Fibroblast of gingiva (primary cell): ENCODE data around the gene SAMHD1.
"Not testable (repeated sequence)": the region's sequence is repeated elsewhere in the genome, so short reads cannot be mapped to it uniquely, and the experiment has no call there.

Experiments used
- DNase-seq: peaks from one replicate; pipeline ENCODE4 v3.0.0-alpha.2; 2011; ENCODE audit warnings: low read depth

SAMHD1 gene

DNA sequence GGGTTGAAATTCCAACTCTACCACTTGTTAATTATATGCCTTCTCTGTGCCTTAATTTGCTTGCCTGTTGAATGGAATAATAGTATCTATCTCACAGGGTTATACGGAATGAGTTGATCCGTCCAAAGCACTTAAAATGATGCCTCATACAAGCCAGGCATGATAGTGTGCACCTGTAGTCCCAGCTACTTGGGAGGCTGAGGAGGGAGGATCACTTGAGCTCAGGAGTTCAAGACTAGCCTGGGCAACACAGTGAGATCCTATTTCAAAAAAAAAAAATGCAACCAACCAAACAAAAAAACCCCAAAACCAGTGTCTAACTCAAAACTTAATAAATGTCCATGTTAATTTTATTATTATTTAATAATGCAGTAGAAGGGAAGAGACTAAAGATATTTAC is 35.3 kb downstream of the SAMHD1 start:
- DNase-seq: no peak

DNA sequence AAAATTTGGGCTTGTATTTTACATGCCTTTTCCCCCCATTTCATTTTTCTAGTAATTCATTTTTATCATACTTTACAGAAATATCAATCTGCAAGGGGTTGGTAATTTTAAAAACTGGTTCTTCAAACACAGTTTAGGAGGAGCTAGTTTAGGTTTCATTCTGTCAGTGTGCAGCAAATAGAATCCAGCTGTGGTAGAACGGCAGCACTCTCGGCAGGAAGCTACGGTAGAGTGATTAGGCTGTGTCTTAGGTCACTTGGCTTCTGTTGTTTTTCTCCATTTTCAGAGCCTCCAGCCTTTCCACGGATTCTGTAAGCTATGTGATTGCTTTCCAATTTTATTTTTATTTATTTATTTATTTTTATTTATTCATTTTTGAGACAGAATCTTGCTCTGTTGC is 42.9 kb downstream of the SAMHD1 start:
- DNase-seq: peak; percentile 42

DNA sequence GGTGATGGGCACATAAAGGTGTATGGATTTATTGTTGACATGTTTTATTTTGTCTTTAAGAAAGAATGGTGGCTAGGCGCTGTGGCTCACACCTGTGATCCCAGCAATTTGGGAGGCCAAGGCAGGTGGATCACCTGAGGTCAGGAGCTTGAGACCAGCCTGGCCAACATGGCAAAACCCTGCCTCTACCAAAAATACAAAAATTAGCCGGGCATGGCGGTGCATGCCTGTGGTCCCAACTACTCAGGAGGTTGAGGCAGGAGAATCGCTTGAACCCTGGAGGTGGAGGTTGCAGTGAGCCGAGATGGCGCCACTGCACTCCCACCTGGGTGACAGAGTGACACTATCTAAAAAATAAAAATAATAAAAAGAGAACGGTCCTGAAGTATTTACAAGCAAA is 45.4 kb downstream of the SAMHD1 start:
- not testable (repeated sequence) for DNase-seq

DNA sequence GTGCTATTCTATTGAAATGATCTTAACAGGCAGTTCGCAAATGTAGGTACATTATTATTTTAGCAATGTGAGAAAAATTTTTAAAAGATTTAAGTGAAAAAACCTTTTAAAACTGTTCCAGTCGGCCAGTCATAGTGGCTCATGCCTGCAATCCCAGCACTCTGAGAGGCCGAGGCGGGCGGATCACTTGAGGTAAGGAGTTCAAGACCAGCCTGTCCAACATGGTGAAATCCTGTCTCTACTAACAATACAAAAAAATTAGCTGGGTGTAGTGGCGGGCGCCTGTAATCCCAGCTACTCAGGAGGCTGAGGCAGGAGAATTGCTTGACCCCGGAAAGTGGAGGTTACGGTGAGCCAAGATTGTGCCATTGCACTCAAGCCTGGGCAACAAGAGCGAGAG is 45.9 kb downstream of the SAMHD1 start:
- DNase-seq: not testable (repeated sequence)

DNA sequence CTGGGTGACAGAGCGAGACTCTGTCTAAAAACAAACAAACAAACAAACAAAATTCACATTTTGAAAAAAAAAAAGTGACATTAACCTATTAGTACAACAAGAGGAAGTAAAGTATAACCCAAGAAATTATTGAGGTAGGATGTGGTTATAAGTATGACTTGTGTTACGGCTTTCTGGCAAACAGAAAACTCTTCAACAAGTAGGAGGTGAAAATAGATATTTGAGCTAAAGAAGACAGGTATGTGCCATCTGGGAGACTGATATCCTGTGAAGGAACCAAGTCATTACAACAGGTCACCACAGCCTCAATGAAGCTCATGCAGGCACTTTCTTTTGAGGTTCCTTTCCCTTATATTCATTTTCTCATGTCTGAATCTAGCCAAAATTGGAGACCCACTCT is 46.8 kb downstream of the SAMHD1 start:
- DNase-seq: no peak

DNA sequence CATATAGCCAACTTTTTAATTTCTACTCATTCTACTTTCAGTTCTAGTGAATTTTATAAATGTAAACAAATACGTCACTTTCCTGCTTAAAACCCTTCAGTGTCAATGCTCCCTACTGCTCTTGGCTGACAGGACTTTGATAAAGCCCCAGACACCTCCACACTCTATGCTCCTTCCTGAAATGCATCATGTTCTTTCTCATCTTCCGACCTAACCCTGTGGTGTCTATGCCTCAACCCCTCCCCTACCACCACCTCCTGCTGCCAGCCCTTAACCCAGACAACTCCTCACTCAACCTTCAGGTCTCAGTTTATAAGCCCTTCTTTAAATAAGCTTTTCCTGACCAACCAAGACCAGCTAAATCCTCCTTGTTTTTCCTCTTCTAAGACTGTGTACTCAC is 56.5 kb downstream of the SAMHD1 start:
- DNase-seq: no peak

DNA sequence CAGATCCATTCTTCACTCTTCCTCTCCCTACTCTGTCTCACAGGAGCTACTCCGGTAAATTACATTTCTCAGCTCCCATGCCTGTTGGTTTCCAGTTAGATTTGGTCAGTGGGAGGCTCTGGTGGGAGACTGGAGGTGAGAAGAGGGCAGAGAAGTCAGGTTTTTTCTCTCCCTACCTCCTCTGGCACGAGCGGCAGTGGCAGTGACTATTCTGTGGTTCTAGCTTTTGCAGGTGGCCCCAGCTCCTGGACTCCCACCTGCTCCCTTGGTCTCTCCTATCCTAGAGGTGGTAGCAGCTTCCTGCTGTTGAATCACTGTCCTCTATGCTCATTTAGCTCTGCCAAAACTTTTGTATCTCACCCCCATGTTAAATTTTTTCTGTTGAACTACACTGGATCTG is 57.7 kb downstream of the SAMHD1 start:
- DNase-seq: no peak

DNA sequence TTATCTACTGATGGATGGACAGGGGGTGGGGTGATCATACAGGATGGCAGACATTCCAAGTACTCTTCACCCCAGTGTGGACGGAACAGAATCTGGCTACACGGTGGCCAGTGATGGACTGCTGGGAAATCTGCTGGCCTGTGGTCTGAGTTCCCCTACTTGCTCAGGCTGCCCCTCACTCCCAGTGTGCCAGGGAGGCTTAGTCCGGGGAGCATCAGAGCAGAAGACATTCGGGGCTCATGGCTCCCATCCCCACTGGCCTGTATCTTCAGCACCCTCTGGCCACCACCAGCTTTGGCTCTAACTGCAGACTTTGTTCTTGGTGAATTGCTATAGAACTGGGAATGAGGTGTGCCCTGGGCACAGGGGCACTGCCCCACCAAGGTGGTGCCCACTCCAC is 60.3 kb downstream of the SAMHD1 start:
- no peak for DNase-seq

DNA sequence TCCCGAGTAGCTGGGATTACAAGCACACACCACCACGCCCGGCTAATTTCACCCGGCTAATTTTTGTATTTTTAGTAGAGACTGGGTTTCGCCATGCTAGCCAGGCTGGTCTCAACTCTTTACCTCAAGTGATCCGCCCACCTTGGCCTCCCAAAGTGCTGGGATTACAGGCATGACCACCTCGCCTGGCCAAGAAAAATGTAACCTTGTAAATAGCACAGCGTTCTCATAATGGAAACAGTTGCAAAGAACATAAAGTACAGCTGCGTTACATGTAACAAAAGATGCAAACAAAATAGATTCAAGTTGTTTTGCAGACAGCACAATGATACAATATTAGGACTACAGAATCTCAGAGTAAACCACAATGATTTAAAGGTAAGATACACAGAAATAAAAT is 60.9 kb downstream of the SAMHD1 start:
- no peak for DNase-seq

DNA sequence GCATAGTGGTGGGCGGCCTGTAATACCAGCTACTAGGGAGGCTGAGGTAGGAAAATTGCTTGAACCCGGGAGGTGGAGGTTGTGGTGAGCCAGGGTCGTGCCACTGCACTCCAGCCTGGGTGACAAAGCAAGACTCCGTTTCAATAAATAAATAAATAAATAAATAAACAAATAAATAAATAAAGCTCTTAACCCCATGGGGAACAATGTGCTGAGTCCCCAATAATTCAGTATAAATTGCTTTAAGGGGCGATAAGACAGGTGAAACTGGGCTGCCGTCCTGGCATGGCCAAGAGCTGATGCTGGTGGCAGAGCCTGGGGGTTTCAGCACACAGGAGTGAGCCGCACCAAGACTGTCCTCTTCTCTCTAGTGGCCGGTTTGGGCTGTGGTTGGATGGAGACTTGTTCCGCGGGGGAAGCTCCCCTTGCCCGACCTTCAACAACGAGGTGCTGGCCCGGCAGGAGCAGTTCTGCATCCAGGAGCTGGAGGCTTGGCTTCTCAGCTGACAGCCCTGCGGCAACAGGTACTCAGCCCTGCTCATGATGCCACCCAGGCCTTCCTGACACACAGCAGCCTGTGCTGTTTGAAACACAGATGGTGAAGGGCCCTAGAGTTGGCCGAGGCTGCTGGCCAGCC is 62.5 kb downstream of the SAMHD1 start:
- DNase-seq: no peak

DNA sequence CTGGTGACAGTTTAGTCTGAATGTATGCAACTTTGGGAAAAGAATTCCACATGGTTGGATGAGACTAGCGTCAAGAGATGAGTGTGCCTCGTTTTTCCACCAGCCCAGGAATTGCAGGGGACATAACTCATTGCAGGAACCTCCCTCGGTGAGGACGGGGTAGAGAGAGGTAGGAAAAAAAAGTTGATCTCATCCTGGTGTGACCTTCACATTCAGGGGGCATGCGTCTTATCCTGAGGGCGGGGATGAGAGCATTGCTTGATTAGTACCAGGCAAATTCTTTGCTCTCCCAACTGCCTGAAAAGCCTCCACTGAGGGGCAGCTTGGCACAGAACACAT is 63.8 kb downstream of the SAMHD1 start:
- peak; percentile 7 for DNase-seq

DNA sequence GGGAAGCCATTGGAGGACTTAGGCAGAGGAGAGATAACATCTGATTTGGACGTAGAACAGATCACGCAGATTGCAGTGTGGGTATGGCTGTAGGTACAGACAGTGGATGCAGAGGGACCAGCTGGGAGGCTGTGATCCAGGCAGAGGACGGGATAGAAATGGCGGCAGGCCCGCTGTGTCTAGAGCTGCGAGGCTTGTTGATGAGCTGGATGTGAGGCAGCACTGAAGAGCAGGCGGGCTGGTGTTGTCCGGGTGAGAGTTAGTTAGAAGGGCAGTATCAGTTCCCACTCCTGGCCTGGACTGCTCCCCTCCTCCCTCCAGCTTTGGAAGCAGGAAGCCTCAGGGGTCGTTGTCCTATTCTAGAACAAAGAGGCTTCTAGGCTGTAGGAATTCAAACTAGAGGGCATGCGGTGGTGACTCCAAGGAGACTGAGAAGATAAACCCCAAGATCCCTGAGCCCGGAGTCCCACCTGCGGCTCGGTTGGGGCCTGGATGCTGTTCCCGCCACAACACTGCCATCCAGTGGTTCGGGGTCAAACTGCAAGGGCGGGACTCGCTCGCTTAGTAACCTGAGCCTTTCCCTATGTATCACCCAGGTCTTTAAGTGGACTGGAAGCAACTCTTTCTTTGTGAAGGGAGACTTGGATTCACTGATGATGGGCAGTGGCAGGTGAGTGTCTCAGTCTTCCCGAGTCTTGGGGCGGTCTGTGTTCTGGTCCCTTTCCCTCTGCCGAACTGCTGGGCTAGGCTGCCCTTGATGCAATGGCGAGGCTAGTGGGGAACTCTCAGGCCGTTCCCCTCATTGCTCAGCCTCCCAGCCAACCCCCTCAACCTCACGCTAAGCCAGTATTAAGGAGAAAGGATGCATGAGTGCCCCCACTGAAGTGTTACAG is 64.4 kb downstream of the SAMHD1 start:
- DNase-seq: peak; percentile 58

DNA sequence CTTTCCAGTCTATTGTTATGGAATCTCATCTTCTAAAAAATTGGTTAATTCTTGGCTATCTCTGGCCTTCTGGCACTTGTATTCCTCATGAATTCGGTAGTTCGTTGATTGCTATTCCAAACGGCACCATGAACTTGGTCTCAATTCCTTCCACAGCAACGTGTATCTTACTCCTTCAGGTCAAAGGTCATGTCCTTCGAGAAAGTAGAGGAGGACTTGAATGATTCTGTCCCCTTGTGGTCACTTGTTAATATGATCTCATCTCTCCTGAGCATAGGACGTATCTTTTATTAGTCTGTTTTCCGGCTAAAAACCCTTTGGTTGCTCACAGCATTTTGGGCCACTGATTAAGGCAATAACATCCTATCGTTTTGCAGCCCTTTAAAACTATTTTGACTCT is 66.2 kb downstream of the SAMHD1 start:
- no peak for DNase-seq

DNA sequence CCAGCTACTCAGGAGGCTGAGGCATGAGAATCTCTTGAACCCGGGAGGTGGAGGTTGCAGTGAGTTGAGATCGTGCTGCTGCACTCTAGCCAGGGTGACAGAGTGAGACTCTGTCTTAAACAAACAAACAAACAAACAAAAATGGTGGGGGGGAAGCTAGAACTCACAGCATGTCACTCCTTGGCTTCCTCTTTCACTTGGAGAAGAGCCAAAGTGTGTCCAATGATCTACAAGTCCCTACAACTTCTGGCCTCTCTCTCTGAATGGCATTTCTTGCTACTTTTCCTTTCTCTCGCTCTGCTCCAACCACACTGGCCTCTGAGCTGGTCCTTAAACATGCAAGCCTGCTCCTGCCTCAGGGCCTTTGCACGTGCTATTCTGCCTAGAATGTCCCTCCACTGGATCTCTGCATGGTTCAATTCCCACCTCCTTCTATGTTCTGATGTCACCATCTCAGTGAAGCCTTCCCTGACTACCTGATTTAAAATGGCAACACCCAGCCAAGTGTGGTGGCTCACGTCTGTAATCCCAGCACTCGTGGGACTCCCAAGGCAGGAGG is 67.5 kb downstream of the SAMHD1 start:
- DNase-seq: no peak

DNA sequence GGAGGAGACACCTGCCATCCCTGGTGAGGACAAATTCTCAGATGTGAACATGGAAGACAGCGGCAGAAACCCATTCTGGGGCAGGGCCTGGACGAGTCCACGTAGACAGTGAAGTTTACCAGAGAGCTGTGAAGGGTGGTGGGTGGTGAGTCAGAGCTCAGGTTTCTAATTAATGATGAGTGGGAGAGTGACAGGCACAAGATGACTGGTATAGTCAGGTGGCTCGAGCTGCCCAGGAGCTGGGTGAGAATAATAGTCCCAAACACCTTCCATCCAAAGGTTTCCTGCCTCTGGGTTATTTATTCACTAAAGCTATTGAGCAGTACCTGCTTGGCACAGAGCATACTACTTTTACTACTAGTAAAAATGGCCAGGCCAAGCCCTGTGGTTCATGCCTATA is 69.6 kb downstream of the SAMHD1 start:
- DNase-seq: no peak

DNA sequence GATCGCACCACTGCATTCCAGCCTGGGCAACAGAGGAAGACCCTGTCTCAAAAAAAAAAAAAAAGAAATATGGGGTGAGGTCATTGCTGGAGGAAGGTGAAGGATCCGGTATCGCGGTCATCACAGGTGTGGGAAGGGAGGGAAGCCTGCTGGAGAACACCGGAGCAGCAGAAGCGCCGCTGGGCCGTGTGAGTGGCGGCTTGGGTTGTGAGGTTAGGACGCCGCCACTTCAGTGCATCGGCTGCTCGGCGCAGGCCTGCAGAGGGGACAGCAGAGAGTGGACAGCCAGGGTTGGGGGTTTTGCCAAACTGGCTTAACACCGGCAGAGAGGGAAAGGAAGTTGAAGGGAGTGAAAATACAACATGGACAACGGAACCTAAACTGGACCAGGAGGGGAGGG is 70.2 kb downstream of the SAMHD1 start:
- DNase-seq: no peak

DNA sequence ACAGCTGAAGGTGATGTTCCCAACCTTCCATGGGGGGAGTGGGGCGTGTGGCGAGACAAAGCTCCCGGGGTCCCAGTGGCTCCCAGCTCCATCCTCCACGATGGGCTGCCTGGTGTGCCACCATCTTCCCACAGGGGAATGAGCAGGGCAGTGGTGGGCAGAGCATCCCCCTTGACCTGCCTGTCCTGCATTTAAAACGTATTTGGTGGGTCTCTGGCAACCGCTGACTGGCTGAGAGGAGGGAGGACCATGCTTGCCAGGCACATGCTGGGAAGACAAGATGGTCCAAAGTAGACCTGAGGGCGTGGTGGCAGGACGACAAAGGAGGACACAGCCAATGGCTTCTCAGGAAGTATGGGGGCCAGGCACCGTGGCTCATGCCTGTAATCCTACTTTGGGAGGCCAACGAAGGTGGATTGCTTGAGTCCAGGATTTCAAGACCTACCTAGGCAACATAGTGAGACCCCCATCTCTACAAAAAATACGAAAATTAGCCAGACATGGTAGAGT is 70.7 kb downstream of the SAMHD1 start:
- no peak for DNase-seq

DNA sequence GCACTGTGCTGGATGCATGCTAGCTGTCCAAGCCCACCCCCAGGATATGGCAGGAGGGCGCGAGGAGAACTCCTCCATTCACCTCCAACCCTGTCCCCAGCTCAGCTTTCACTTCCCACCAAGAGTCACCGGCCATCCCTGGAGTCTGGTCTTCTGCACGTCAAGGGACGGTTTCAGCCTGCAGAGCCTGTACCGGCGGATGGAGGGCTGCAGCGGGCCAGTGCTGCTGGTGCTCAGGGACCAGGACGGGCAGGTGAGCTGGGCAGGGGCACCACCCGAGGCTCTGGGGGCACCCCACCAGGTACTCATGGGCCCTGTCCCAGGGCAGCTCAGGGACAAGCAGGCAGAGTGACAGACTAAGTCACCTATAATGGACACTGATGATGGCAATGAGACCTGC is 72.6 kb downstream of the SAMHD1 start:
- no peak for DNase-seq

DNA sequence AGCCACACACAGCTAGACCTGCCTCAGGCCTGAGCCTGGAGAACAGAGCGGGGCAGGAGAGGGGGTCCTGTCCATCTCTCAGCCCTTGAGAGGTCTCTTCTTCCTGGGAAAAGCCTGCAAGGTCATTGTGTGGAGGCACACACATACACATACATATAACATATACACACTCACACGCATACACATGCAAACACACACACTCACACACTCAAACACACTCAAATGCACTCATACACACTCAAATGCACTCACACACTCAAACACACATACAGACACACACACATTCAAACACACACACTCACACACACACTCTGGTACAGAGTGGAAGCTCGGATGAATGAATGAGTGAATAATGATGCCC is 75.1 kb downstream of the SAMHD1 start:
- no peak for DNase-seq

DNA sequence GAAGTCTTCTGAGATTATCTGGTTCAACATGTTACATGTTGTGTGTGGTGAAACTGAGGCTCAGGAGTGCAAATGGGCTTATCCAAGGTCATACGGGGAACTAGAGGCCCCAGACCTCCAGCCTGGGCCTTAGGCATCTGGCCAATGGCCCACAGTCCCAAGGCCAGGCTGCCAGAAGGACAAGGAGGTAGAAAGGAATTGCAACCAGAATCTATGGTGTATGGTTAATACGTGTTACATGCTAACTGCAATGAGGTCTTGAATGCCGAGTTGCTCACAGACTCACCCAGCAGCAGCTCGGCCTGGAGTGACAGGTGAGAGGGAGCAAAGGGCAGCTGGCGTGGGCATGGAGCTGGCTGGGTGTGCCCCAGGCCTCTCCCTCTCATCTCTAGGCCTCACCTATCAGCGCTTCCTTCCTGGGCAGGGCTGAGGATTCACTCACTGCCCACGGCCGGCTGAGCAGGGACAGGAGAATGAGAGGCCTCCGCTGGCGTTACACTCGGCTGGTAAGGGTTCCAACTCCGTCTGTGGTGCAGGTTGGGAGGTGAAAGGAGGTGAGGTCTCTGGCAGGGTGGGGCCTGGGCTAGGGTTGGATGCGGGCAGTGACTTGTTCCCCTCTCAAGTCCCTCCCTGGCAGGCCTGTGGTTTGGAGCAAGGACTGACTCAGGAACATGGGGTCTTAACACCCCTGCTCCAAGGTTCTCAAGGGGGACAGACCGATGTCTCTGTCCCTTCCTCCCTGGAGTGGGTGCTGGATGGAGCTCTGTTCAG is 75.6 kb downstream of the SAMHD1 start, which contains the start of gene TLDC2:
TLDC2 (plus strand) TSS at position 437 of the 771 bp plus-strand sequence; CDS start at position 474, 37 bp downstream.
- DNase-seq: no peak

DNA sequence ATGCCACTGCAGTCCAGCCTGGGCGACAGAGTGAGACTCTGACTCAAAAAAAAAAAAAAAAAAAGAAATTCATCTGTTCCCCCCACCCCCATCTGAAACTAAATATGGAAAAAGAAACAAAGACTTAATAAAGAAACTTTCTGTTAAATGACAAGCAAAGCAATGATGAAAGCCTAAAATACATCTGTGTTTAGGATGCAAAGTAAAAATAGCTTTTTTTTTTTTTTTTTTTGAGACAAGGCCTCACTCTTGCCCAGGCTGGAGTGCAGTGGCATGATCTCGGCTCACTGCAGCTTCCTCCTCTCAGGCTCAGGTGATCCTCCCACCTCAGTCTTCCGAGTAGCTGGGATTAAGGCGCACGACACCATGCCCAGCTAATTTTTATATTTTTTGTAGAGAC is 76.4 kb downstream of the SAMHD1 start:
- DNase-seq: not testable (repeated sequence)

DNA sequence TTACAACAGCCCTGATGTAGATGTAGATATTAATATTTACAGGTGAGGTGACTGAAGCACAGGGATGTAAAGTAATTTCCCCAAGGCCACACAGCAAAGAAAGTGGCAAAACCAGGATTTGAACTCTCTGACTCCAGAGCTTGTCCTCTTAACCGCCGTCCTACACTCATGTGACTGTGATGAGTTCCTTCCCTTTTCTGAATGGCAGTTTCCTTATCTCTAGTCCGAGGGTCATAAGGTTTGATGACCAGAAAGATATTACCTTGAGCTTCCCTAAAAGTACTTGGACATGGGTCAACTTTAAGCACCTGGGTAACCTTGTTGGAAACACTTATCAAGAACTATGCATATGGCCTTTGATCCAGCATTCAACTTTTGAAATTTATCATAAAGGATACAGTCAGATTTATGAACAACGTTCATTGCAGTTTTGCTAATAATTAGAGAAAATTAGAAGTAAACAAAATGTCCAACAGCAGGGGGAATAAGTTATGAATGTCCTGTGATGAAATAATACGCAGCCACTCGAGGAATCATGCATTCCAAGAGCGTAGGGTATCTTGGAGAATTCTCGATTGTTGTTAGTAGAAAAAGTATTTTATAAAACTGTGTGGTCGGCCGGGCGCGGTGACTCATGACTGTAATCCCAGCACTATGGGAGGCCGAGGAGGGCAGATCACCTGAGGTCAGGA is 77.9 kb downstream of the SAMHD1 start:
- no peak for DNase-seq
